ENCODE results near the gene LEPR. TPM values are rescaled to one million over a fixed set of nuclear protein-coding genes. Genes with fewer than 3 reads are reported as not detected.

Gene LEPR
- total RNA-seq, 1 donor from 2014 or later = 16.2 TPM

GRCh38 chr1:65409816-65410326 is 10.6 kb upstream of the LEPR start:
- Histone ChIP-seq H3K4me3 (no peak overlapping the region), H3K27ac (no peak overlapping the region), H3K27me3 (no peaks in the 10 kb centered on the region), H3K36me3 (no peaks in the 10 kb centered on the region), H3K9me3 (no peaks in the 10 kb centered on the region), H3K4me1 (no peaks in the 10 kb centered on the region)
- TF ChIP-seq POLR2A (IDR thresholded peaks at IDR 0.05) (no peak), POLR2AphosphoS5 (IDR thresholded peaks at IDR 0.05; ENCODE audit: insufficient read depth in 1 of 2, low read depth in 1 of 2) (no peak), CTCF (IDR thresholded peaks at IDR 0.05) (no peak)
- no peak for DNase-seq (ENCODE audit: extremely low spot score in 2 of 2)
- intact Hi-C loops (cut with DNase I) = no loop called here

GRCh38 chr1:65412256-65412983 is 8.0 kb upstream of the LEPR start:
- intact Hi-C loops (cut with DNase I) = no loop called here
- Histone ChIP-seq H3K9me3 (no peaks in the 10 kb centered on the region), H3K27me3 (no peaks in the 10 kb centered on the region), H3K27ac (no peak overlapping the region), H3K36me3 (no peaks in the 10 kb centered on the region), H3K4me1 (no peaks in the 10 kb centered on the region), H3K4me3 (no peak overlapping the region)
- TF ChIP-seq CTCF (IDR thresholded peaks at IDR 0.05) (no peak), POLR2A (IDR thresholded peaks at IDR 0.05) (no peak), POLR2AphosphoS5 (IDR thresholded peaks at IDR 0.05; ENCODE audit: insufficient read depth in 1 of 2, low read depth in 1 of 2) (no peak)
- DNase-seq (ENCODE audit: extremely low spot score in 2 of 2) = no peak

- intact Hi-C loops (cut with DNase I) = no loop called here
- no peak overlapping the region for H3K4me3 ChIP-seq
- no peak for TF ChIP-seq POLR2AphosphoS5 (IDR thresholded peaks at IDR 0.05; ENCODE audit: insufficient read depth in 1 of 2, low read depth in 1 of 2)
- no peak overlapping the region for H3K27ac ChIP-seq
- no peak for DNase-seq (ENCODE audit: extremely low spot score in 2 of 2)
- no peaks in the 10 kb centered on the region for H3K27me3 ChIP-seq
- H3K4me1 ChIP-seq = no peaks in the 10 kb centered on the region
- H3K9me3 ChIP-seq = no peaks in the 10 kb centered on the region
- no peaks in the 10 kb centered on the region for H3K36me3 ChIP-seq
Measured at GRCh38 chr1:65412984-65413375, 7.5 kb upstream of the LEPR start.

GRCh38 chr1:65414538-65414937 is 5.9 kb upstream of the LEPR start:
- no peaks in the 10 kb centered on the region for H3K36me3 ChIP-seq
- intact Hi-C loops (cut with DNase I) = no loop called here
- peaks cover 6% of the 10 kb centered on the region for H3K4me1 ChIP-seq
- no peaks in the 10 kb centered on the region for H3K27me3 ChIP-seq
- no peak overlapping the region for H3K4me3 ChIP-seq
- H3K9me3 ChIP-seq = no peaks in the 10 kb centered on the region
- TF ChIP-seq POLR2A (IDR thresholded peaks at IDR 0.05) = no peak
- no peak for TF ChIP-seq CTCF (IDR thresholded peaks at IDR 0.05)
- TF ChIP-seq POLR2AphosphoS5 (IDR thresholded peaks at IDR 0.05; ENCODE audit: insufficient read depth in 1 of 2, low read depth in 1 of 2) = no peak
- H3K27ac ChIP-seq = no peak overlapping the region
- DNase-seq (ENCODE audit: extremely low spot score in 2 of 2) = no peak

GRCh38 chr1:65416767-65417166 is 3.7 kb upstream of the LEPR start:
- Histone ChIP-seq H3K4me1 (peaks cover 8% of the 10 kb centered on the region), H3K9me3 (no peaks in the 10 kb centered on the region), H3K27ac (no peak overlapping the region), H3K4me3 (no peak overlapping the region), H3K27me3 (no peaks in the 10 kb centered on the region), H3K36me3 (no peaks in the 10 kb centered on the region)
- no peak for TF ChIP-seq CTCF (IDR thresholded peaks at IDR 0.05)
- no peak for TF ChIP-seq POLR2AphosphoS5 (IDR thresholded peaks at IDR 0.05; ENCODE audit: insufficient read depth in 1 of 2, low read depth in 1 of 2)
- TF ChIP-seq POLR2A (IDR thresholded peaks at IDR 0.05) = no peak
- DNase-seq (ENCODE audit: extremely low spot score in 2 of 2) = no peak
- intact Hi-C loops (cut with DNase I) = no loop called here
